Neuronal stem cell (in vitro differentiated cells): ENCODE measurements around the gene SMIM31.

Experiments
- DNase-seq: peaks from one replicate; pipeline ENCODE4 v3.0.0-alpha.2; 2013; ENCODE audit warnings: low spot score
- H2AFZ ChIP-seq: one replicate; pipeline ENCODE4 v1.6.1; 2013; ENCODE audit warnings: mild to moderate bottlenecking, low read length, inconsistent platforms
- H2AK5ac ChIP-seq: 2 replicates; pipeline ENCODE4 v1.6.1; 2013; ENCODE audit warnings: low read depth, mild to moderate bottlenecking, inconsistent platforms, low read length, moderate library complexity, mixed read lengths
- H2BK120ac ChIP-seq: 2 replicates; pipeline ENCODE4 v1.6.1; 2013; ENCODE audit warnings: low read depth, mild to moderate bottlenecking, inconsistent platforms, low read length, moderate library complexity, mixed read lengths
- H2BK12ac ChIP-seq: one replicate; pipeline ENCODE4 v1.6.1; 2013; ENCODE audit warnings: low read length, inconsistent platforms
- H2BK15ac ChIP-seq: 2 replicates; pipeline ENCODE4 v1.6.1; 2013; ENCODE audit warnings: mild to moderate bottlenecking, low read length, inconsistent platforms, mixed read lengths
- H2BK5ac ChIP-seq: one replicate; pipeline ENCODE4 v1.6.1; 2013; ENCODE audit warnings: inconsistent platforms, mild to moderate bottlenecking, low read length, moderate library complexity
- H3K14ac ChIP-seq: one replicate; pipeline ENCODE4 v1.6.1; 2013; ENCODE audit warnings: low read length, inconsistent platforms
- H3K18ac ChIP-seq: 2 replicates; pipeline ENCODE4 v1.6.1; 2013; ENCODE audit warnings: low read length, inconsistent platforms
- H3K23ac ChIP-seq: 2 replicates; pipeline ENCODE4 v1.6.1; 2013; ENCODE audit warnings: low read depth, mild to moderate bottlenecking, mixed read lengths, low read length, inconsistent platforms; ENCODE audit not compliant: poor library complexity
- H3K27ac ChIP-seq: replicated peaks from 3 replicates; pipeline ENCODE4 v1.5.1; 2013; ENCODE audit warnings: low read length, inconsistent platforms
- H3K27me3 ChIP-seq, 3 experiments: 2 replicates each; pipeline ENCODE4 v1.6.1; 2013; ENCODE audit warnings: low read length in 3 of 3, mild to moderate bottlenecking in 2 of 3, inconsistent platforms in 1 of 3, low read depth in 1 of 3, mixed read lengths in 1 of 3, moderate library complexity in 1 of 3; ENCODE audit not compliant: control insufficient read depth in 3 of 3, insufficient read depth in 3 of 3
- H3K36me3 ChIP-seq, 2 donors: replicated peaks in 1 of 2; 2 replicates each; pipeline ENCODE4 v1.6.1; 2013; ENCODE audit warnings: low read length in 2 of 2; ENCODE audit not compliant: control insufficient read depth in 2 of 2, insufficient read depth in 2 of 2
- H3K4ac ChIP-seq: 2 replicates; pipeline ENCODE4 v1.6.1; 2013; ENCODE audit warnings: inconsistent platforms, mild to moderate bottlenecking, low read length, moderate library complexity
- H3K4me1 ChIP-seq, 2 donors: 1 replicate in 1 of 2; 2 replicates in 1 of 2; pipeline ENCODE4 v1.6.1; 2013; ENCODE audit warnings: low read length in 2 of 2, low read depth in 1 of 2; ENCODE audit not compliant: control insufficient read depth in 2 of 2, insufficient read depth in 1 of 2
- H3K4me2 ChIP-seq: one replicate; pipeline ENCODE4 v1.6.1; 2013; ENCODE audit warnings: mild to moderate bottlenecking, low read length, inconsistent platforms; ENCODE audit not compliant: insufficient read depth, poor library complexity, severe bottlenecking
- H3K4me3 ChIP-seq, 2 donors: 2 replicates each; pipeline ENCODE4 v1.5.1; 2013; ENCODE audit warnings: low read length in 2 of 2, mild to moderate bottlenecking in 2 of 2, inconsistent platforms in 1 of 2, moderate library complexity in 1 of 2
- H3K79me1 ChIP-seq: one replicate; pipeline ENCODE4 v1.6.1; 2013; ENCODE audit warnings: low read depth, mild to moderate bottlenecking, inconsistent platforms, low read length, moderate library complexity
- H3K9ac ChIP-seq: one replicate; pipeline ENCODE4 v1.6.1; 2013; ENCODE audit warnings: mild to moderate bottlenecking, low read depth, low read length, inconsistent platforms; ENCODE audit not compliant: poor library complexity
- H3K9me3 ChIP-seq, 2 donors: replicated peaks in 1 of 2; 2 replicates each; pipeline versions ENCODE3 to v1.6.1; 2013; ENCODE audit warnings: low read length in 2 of 2, mild to moderate bottlenecking in 2 of 2, inconsistent platforms in 1 of 2, low read depth in 1 of 2, mixed read lengths in 1 of 2, moderate library complexity in 1 of 2; ENCODE audit not compliant: control insufficient read depth in 2 of 2, insufficient read depth in 1 of 2
- H4K8ac ChIP-seq: one replicate; pipeline ENCODE4 v1.6.1; 2013; ENCODE audit warnings: low read depth, mild to moderate bottlenecking, inconsistent platforms, low read length, moderate library complexity
- H4K91ac ChIP-seq: one replicate; pipeline ENCODE4 v1.6.1; 2013; ENCODE audit warnings: low read length, low read depth, mild to moderate bottlenecking, inconsistent platforms; ENCODE audit not compliant: poor library complexity
- WGBS, 2 donors: extraction: QIAGEN DNeasy Blood & Tissue Kit; methylation state at CpG; one replicate each; pipeline ENCODE4 v1.1.7; 2013; ENCODE audit warnings: missing lambda C conversion rate in 2 of 2, mixed read lengths in 1 of 2; ENCODE audit not compliant: insufficient read length in 2 of 2, insufficient replicate concordance in 1 of 2; ENCODE audit errors: extremely low coverage in 2 of 2; 5-methylcytosine and 5-hydroxymethylcytosine counted together

SMIM31 gene

GRCh38 chr4:164790249-164790648, 36.3 kb downstream of the SMIM31 start:
- Histone ChIP-seq H3K9me3 (no peaks in the 10 kb centered on the region), H3K4me3 (no peak overlapping the region), H3K79me1 (no peaks in the 10 kb centered on the region), H3K27me3 (no peaks in the 10 kb centered on the region), H3K14ac (no peak overlapping the region), H3K4me1 (no peaks in the 10 kb centered on the region), H4K91ac (no peak overlapping the region), H2AK5ac (no peak overlapping the region), H3K36me3 (no peaks in the 10 kb centered on the region), H3K4me2 (no peak overlapping the region), H4K8ac (no peak overlapping the region), H3K27ac (no peak overlapping the region), H3K4ac (no peak overlapping the region), H3K9ac (no peak overlapping the region), H3K23ac (no peak overlapping the region), H2BK5ac (no peak overlapping the region), H2AFZ (no peak overlapping the region), H2BK15ac (no peak overlapping the region), H3K18ac (no peak overlapping the region), H2BK12ac (no peak overlapping the region), H2BK120ac (no peak overlapping the region)
- no peak for DNase-seq

- peak; percentile 20 for DNase-seq
- Histone ChIP-seq H3K4me2 (no peak overlapping the region), H3K9ac (no peak overlapping the region), H3K79me1 (no peaks in the 10 kb centered on the region), H3K14ac (no peak overlapping the region), H2BK12ac (no peak overlapping the region), H2AK5ac (no peak overlapping the region), H2BK120ac (no peak overlapping the region), H3K9me3 (peaks cover 0 to 4% of the 10 kb centered on the region in 2 donors), H3K18ac (no peak overlapping the region), H4K8ac (no peak overlapping the region), H3K23ac (no peak overlapping the region), H3K4ac (no peak overlapping the region), H2BK5ac (no peak overlapping the region), H4K91ac (no peak overlapping the region), H3K27ac (peak overlapping the region; percentile 70), H3K4me3 (no peak overlapping the region), H3K36me3 (no peaks in the 10 kb centered on the region), H2AFZ (no peak overlapping the region), H3K4me1 (peaks cover 0 to 5% of the 10 kb centered on the region in 2 donors), H2BK15ac (no peak overlapping the region), H3K27me3 (no peaks in the 10 kb centered on the region)
- no CpG with 5 or more reads among the region's 2 CpGs for WGBS, 2 donors
Observed at GRCh38 chr4:164799410-164799809, 45.5 kb downstream of the SMIM31 start.

GRCh38 chr4:164800786-164801185, 46.9 kb downstream of the SMIM31 start:
- WGBS, 2 donors, result no CpG with 5 or more reads among the region's 4 CpGs

GRCh38 chr4:164802301-164802901, 48.5 kb downstream of the SMIM31 start:
- WGBS, 2 donors, result no CpG with 5 or more reads among the region's 3 CpGs

More at GRCh38 chr4:164800786-164801185, 46.9 kb downstream of the SMIM31 start:
- no peak overlapping the region for H3K23ac ChIP-seq
- H3K4ac ChIP-seq, result no peak overlapping the region
- H3K9ac ChIP-seq, result no peak overlapping the region
- DNase-seq, result no peak
- H3K4me3 ChIP-seq, result no peak overlapping the region
- H2BK5ac ChIP-seq, result no peak overlapping the region
- no peaks in the 10 kb centered on the region for H3K36me3 ChIP-seq
- no peak overlapping the region for H2BK12ac ChIP-seq
- H3K4me2 ChIP-seq, result no peak overlapping the region
- no peak overlapping the region for H3K14ac ChIP-seq
- H3K4me1 ChIP-seq, result peaks cover 0 to 5% of the 10 kb centered on the region in 2 donors
- H2AFZ ChIP-seq, result no peak overlapping the region
- no peak overlapping the region for H4K8ac ChIP-seq
- no peak overlapping the region for H2AK5ac ChIP-seq
- H3K27me3 ChIP-seq, result no peaks in the 10 kb centered on the region
- H2BK15ac ChIP-seq, result no peak overlapping the region
- H3K18ac ChIP-seq, result no peak overlapping the region
- H3K9me3 ChIP-seq, result peaks cover 0 to 4% of the 10 kb centered on the region in 2 donors
- H4K91ac ChIP-seq, result no peak overlapping the region
- no peaks in the 10 kb centered on the region for H3K79me1 ChIP-seq
- no peak overlapping the region for H2BK120ac ChIP-seq
- H3K27ac ChIP-seq, result no peak overlapping the region

More at GRCh38 chr4:164802301-164802901, 48.5 kb downstream of the SMIM31 start:
- H2AFZ ChIP-seq, result no peak overlapping the region
- peaks cover 0 to 4% of the 10 kb centered on the region in 2 donors for H3K9me3 ChIP-seq
- no peak overlapping the region for H2BK5ac ChIP-seq
- no peak overlapping the region for H3K4ac ChIP-seq
- no peak overlapping the region for H2BK12ac ChIP-seq
- H2AK5ac ChIP-seq, result no peak overlapping the region
- H3K23ac ChIP-seq, result no peak overlapping the region
- H3K4me1 ChIP-seq, result peaks cover 0 to 5% of the 10 kb centered on the region in 2 donors
- H2BK15ac ChIP-seq, result no peak overlapping the region
- no peak overlapping the region for H3K4me3 ChIP-seq
- no peak overlapping the region for H2BK120ac ChIP-seq
- DNase-seq, result no peak
- no peak overlapping the region for H3K4me2 ChIP-seq
- H3K36me3 ChIP-seq, result no peaks in the 10 kb centered on the region
- no peak overlapping the region for H3K9ac ChIP-seq
- H3K27me3 ChIP-seq, result no peaks in the 10 kb centered on the region
- H4K8ac ChIP-seq, result no peak overlapping the region
- H3K18ac ChIP-seq, result peak overlapping the region; percentile 63
- no peak overlapping the region for H4K91ac ChIP-seq
- no peak overlapping the region for H3K14ac ChIP-seq
- H3K79me1 ChIP-seq, result no peaks in the 10 kb centered on the region
- no peak overlapping the region for H3K27ac ChIP-seq
